Measurements from ENCODE around the gene COL25A1.

DNA sequence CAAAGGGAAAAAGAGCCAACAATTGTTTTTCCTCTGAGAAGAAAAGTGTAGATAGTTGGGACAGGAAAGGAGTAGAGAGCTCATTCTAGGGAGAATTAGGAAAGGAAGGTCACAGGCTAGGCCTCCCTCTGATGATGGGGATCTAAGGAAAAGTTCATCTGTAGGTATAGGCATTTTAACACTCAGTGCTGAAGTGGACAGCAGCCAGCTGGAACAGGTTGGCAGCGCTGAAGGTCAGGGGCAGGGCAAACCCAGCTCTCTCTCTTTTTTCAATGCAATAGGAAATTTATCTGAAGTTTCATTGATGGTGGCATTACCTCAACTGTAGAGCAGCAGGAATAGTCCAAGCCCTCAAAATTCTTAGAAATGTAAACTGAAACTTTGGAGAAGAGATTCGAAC lies 441.1 kb downstream of the COL25A1 start:
- TF ChIP-seq, protein P1, sequence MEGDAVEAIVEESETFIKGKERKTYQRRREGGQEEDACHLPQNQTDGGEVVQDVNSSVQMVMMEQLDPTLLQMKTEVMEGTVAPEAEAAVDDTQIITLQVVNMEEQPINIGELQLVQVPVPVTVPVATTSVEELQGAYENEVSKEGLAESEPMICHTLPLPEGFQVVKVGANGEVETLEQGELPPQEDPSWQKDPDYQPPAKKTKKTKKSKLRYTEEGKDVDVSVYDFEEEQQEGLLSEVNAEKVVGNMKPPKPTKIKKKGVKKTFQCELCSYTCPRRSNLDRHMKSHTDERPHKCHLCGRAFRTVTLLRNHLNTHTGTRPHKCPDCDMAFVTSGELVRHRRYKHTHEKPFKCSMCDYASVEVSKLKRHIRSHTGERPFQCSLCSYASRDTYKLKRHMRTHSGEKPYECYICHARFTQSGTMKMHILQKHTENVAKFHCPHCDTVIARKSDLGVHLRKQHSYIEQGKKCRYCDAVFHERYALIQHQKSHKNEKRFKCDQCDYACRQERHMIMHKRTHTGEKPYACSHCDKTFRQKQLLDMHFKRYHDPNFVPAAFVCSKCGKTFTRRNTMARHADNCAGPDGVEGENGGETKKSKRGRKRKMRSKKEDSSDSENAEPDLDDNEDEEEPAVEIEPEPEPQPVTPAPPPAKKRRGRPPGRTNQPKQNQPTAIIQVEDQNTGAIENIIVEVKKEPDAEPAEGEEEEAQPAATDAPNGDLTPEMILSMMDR (IDR thresholded peaks at IDR 0.05; ENCODE audit: poor library complexity), result no peak
- TF ChIP-seq EZH2 (IDR thresholded peaks at IDR 0.05; ENCODE audit: borderline replicate concordance) (no peak), EZH2phosphoT487 (IDR thresholded peaks at IDR 0.05; ENCODE audit: low read depth, severe bottlenecking, unreplicated experiment) (no peak)

All from hepatocyte (in vitro differentiated cells).